PFSK-1 (cell line): ENCODE results near the gene FRAT1.

ENCODE experiments used
- FOXP2 ChIP-seq: optimal IDR thresholded peaks from 2 replicates; pipeline ENCODE3; 2011; ENCODE audit warnings: borderline replicate concordance, control low read depth, inconsistent platforms; ENCODE audit not compliant: insufficient read depth; ENCODE audit errors: extremely low read length, extremely low read depth
- POLR2AphosphoS5 ChIP-seq: IDR thresholded peaks from 2 replicates; pipeline ENCODE4 v1.6.1; 2012; ENCODE audit warnings: low read depth, mild to moderate bottlenecking, control low read depth, low read length, moderate library complexity
- SIN3A ChIP-seq: IDR thresholded peaks from 2 replicates; pipeline ENCODE4 v1.6.1; 2012; ENCODE audit warnings: mild to moderate bottlenecking, low read length, moderate library complexity, borderline replicate concordance; ENCODE audit not compliant: insufficient read depth
- TAF1 ChIP-seq: IDR thresholded peaks from 2 replicates; pipeline ENCODE4 v1.6.1; 2012; ENCODE audit warnings: low read length, control low read depth, borderline replicate concordance; ENCODE audit not compliant: insufficient read depth
- TF ChIP-seq, protein P1 (sequence below), 2 experiments: IDR thresholded peaks; 2 replicates each; pipeline versions ENCODE4 v1.6.1 to v1.8.0; 2011 to 2012; ENCODE audit warnings: low read depth in 2 of 2, low read length in 2 of 2, control low read depth in 1 of 2, inconsistent platforms in 1 of 2, mild to moderate bottlenecking in 1 of 2, moderate library complexity in 1 of 2; ENCODE audit not compliant: insufficient read depth in 1 of 2

The FRAT1 gene

DNA sequence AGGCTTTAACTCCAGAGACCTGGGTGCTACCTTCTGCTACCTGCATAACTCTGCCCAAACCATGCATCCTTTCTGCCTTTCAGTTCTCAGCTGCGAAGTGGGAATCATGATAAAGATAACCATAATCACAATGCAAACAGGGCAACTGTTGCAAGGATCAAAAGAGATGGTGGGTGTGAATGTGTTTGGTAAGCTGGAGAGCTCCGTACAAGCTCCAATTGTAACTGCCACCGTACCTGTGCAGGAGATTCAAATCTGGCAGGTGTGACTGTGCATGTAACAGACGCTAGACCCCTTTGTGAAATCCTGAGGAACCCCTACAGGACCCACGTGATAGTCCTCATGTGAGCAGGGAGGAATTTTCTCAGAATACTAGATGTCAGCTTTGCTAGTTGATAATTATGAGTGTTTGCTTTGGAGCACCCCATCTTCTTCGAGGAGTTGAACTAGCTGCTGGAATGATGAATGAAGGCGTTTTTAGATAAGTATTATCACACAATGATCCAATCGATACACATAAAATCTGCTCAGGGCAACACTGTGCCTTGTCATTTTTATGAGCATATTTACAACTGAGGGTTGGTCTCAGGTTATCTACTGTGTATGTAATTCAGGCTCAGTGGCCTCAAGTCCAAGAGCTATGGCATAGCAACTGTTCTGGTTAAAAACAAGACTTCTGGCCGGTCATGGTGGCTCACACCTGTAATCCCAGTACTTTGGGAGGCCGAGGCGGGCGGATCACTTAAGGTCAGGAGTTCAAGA lies 30.9 kb downstream of the FRAT1 start:
- TF ChIP-seq FOXP2 (no peak), POLR2AphosphoS5 (no peak), TAF1 (no peak), SIN3A (no peak)
- TF ChIP-seq, protein P1, sequence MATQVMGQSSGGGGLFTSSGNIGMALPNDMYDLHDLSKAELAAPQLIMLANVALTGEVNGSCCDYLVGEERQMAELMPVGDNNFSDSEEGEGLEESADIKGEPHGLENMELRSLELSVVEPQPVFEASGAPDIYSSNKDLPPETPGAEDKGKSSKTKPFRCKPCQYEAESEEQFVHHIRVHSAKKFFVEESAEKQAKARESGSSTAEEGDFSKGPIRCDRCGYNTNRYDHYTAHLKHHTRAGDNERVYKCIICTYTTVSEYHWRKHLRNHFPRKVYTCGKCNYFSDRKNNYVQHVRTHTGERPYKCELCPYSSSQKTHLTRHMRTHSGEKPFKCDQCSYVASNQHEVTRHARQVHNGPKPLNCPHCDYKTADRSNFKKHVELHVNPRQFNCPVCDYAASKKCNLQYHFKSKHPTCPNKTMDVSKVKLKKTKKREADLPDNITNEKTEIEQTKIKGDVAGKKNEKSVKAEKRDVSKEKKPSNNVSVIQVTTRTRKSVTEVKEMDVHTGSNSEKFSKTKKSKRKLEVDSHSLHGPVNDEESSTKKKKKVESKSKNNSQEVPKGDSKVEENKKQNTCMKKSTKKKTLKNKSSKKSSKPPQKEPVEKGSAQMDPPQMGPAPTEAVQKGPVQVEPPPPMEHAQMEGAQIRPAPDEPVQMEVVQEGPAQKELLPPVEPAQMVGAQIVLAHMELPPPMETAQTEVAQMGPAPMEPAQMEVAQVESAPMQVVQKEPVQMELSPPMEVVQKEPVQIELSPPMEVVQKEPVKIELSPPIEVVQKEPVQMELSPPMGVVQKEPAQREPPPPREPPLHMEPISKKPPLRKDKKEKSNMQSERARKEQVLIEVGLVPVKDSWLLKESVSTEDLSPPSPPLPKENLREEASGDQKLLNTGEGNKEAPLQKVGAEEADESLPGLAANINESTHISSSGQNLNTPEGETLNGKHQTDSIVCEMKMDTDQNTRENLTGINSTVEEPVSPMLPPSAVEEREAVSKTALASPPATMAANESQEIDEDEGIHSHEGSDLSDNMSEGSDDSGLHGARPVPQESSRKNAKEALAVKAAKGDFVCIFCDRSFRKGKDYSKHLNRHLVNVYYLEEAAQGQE (IDR thresholded peaks at IDR 0.05; ENCODE audit: insufficient read depth in 1 of 2, low read depth in 2 of 2, low read length in 2 of 2): no peak

DNA sequence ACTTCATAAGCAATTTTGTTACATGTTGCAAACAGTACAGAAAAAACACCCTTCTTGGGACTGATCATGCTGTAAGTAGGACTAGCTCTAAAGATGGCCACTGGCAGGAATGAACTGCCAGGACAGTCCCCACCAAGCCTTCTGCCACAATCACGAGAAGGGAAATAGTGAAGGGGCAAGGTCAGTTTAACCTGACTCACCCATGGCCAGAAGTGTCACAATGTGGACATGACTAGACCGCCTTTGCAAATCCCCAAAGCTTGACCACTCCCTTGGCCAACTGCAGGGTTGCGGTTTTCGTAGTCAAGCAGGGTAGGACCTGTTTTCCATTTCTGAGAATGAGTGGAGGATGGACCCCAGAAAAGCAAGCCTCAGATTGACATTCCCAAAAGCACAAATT lies 34.9 kb downstream of the FRAT1 start:
- TF ChIP-seq POLR2AphosphoS5 (no peak), TAF1 (no peak), SIN3A (no peak), FOXP2 (no peak)
- TF ChIP-seq, protein P1 (IDR thresholded peaks at IDR 0.05; ENCODE audit: insufficient read depth in 1 of 2, low read depth in 2 of 2, low read length in 2 of 2): no peak

DNA sequence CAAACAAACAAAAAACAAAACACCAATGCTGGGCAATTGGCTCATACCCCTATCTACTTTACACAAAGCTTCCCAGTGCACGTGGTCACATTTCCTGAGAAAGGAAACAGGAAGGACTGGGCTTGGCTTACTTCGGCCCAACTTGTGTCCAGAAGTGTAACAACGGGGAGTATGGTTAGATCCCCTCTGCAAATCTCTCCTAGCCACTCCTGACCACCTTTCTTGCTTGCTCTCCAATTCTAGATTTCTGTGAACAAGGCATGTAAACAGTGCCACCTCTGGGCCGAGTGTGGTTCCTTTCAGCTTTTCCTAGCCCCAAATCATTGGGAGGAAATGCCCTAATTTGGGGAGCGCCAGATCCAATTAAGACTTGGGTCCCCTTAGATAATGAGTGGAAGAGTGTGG lies 36.5 kb downstream of the FRAT1 start:
- TF ChIP-seq, protein P1 (IDR thresholded peaks at IDR 0.05; ENCODE audit: insufficient read depth in 1 of 2, low read depth in 2 of 2, low read length in 2 of 2): no peak
- TF ChIP-seq POLR2AphosphoS5: no peak
- no peak for TF ChIP-seq FOXP2
- no peak for TF ChIP-seq TAF1
- no peak for TF ChIP-seq SIN3A

DNA sequence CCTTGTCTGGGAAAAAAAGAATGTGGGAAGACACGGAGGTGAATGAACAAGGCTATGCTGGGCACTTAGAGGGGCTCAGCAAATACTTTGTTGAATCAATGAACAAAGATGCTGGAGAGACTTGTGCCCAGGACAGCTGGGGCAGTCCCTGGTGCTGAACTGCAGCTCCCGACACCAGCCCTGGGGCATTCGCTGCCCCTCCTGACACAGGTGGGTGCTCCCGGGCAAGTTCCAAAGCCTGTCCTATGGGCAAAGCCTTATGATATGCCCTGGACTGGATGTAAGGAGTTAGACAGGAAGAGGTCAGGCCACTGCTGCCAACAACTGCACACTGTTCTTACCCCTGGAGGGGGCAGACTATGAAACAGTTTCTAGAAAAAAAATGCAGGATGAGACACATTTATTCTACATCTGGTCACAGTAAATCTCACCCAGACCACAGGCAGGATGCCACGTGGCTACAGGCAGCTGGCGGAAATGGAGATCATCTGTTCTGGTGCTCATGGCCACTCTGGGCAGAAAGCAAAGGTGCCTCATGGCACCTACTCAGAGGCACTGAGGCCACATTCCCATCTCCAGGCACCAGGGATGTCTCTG lies 37.3 kb downstream of the FRAT1 start:
- TF ChIP-seq SIN3A: no peak
- TF ChIP-seq TAF1: no peak
- TF ChIP-seq FOXP2: no peak
- TF ChIP-seq POLR2AphosphoS5: no peak
- TF ChIP-seq, protein P1 (IDR thresholded peaks at IDR 0.05; ENCODE audit: insufficient read depth in 1 of 2, low read depth in 2 of 2, low read length in 2 of 2): no peak
